H1 (cell line): ENCODE measurements around the gene E2F3. TPM values are rescaled to one million over a fixed set of nuclear protein-coding genes. Genes with fewer than 3 reads are reported as not detected.

Experiments
- CTCF ChIA-PET: fragments of 300-600 bp; sonication (Branson Sonifier 250); formaldehyde crosslinking; loops from one replicate; lab custom pipeline; 2021; ENCODE audit not compliant: partially characterized antibody; lab: Charles Lee
- POLR2A ChIA-PET: fragments of 300-600 bp; sonication (Branson Sonifier 250); formaldehyde crosslinking; loops from one replicate; lab custom pipeline; 2021; ENCODE audit warnings: inconsistent platforms; ENCODE audit not compliant: partially characterized antibody; lab: Charles Lee
- DNase-seq, 2 experiments: peaks; one replicate each; pipeline versions ENCODE4 v3.0.0 to v3.0.0-alpha.2; 2010 to 2022; ENCODE audit warnings: low spot score in 2 of 2, low read depth in 1 of 2, mixed read lengths in 1 of 2
- FAIRE-seq: peaks from 2 replicates; lab custom pipeline; 2011; peaks lifted over from hg19 to GRCh38; lab: Jason Lieb, UNC
- H2AFZ ChIP-seq: 2 replicates; pipeline ENCODE4 v1.8.1; 2012; ENCODE audit warnings: low read length, inconsistent platforms
- H2AK5ac ChIP-seq: 2 replicates; pipeline ENCODE4 v1.6.1; 2013; ENCODE audit warnings: low read depth, low read length
- H2BK120ac ChIP-seq: replicated peaks from 2 replicates; pipeline ENCODE3; 2013; ENCODE audit warnings: low read depth, low read length, inconsistent platforms
- H2BK12ac ChIP-seq: 2 replicates; pipeline ENCODE4 v1.6.1; 2013; ENCODE audit warnings: low read depth, low read length
- H2BK15ac ChIP-seq: 2 replicates; pipeline ENCODE4 v1.6.1; 2013; ENCODE audit warnings: low read length
- H2BK20ac ChIP-seq: 2 replicates; pipeline ENCODE4 v1.6.1; 2013; ENCODE audit warnings: low read length
- H2BK5ac ChIP-seq: 2 replicates; pipeline ENCODE4 v1.6.1; 2013; ENCODE audit warnings: low read depth, low read length
- H3K14ac ChIP-seq: 2 replicates; pipeline ENCODE4 v1.6.1; 2013; ENCODE audit warnings: inconsistent platforms; ENCODE audit not compliant: insufficient read length
- H3K18ac ChIP-seq: 2 replicates; pipeline ENCODE4 v1.6.1; 2013; ENCODE audit warnings: low read length; ENCODE audit errors: extremely low read depth
- H3K23ac ChIP-seq: 2 replicates; pipeline ENCODE4 v1.6.1; 2013; ENCODE audit warnings: inconsistent platforms; ENCODE audit not compliant: insufficient read length
- H3K23me2 ChIP-seq: 2 replicates; pipeline ENCODE4 v1.6.1; 2013; ENCODE audit warnings: low read depth, low read length
- H3K27ac ChIP-seq: 2 replicates; pipeline ENCODE4 v1.6.1; 2011; ENCODE audit warnings: low read depth, low read length, inconsistent platforms
- H3K27me3 ChIP-seq, 4 experiments: replicated peaks in 1 of 4; 1 replicate in 1 of 4; 2 replicates in 3 of 4; pipeline versions ENCODE4 v1.6.1 to v1.8.1; 2011 to 2013; ENCODE audit warnings: low read length in 3 of 4, mild to moderate bottlenecking in 3 of 4, inconsistent platforms in 2 of 4, mixed read lengths in 2 of 4, moderate library complexity in 1 of 4; ENCODE audit not compliant: control insufficient read depth in 3 of 4, insufficient read depth in 3 of 4; ENCODE audit errors: extremely low read depth in 1 of 4
- H3K36me3 ChIP-seq, 4 experiments: 2 replicates each; pipeline versions ENCODE4 v1.6.1 to v1.8.1; 2011 to 2013; ENCODE audit warnings: mild to moderate bottlenecking in 4 of 4, low read length in 3 of 4, moderate library complexity in 2 of 4, control low read depth in 1 of 4, inconsistent platforms in 1 of 4; ENCODE audit not compliant: insufficient read depth in 4 of 4, control insufficient read depth in 2 of 4
- H3K4ac ChIP-seq: replicated peaks from 2 replicates; pipeline ENCODE3; 2013; ENCODE audit warnings: low read length, low read depth, mixed read lengths, inconsistent platforms; ENCODE audit not compliant: insufficient read length
- H3K4me1 ChIP-seq, 4 experiments: replicated peaks in 1 of 4; 1 replicate in 1 of 4; 2 replicates in 3 of 4; pipeline versions ENCODE4 v1.6.1 to v1.8.1; 2011 to 2013; ENCODE audit warnings: low read length in 3 of 4, inconsistent platforms in 2 of 4, mixed read lengths in 1 of 4; ENCODE audit not compliant: insufficient read depth in 4 of 4, control insufficient read depth in 3 of 4
- H3K4me2 ChIP-seq, 2 experiments: 2 replicates each; pipeline versions ENCODE4 v1.6.1 to v1.8.1; 2011 to 2013; ENCODE audit warnings: low read depth in 2 of 2, low read length in 2 of 2, control low read depth in 1 of 2, inconsistent platforms in 1 of 2, mild to moderate bottlenecking in 1 of 2; ENCODE audit not compliant: insufficient read depth in 1 of 2
- H3K4me3 ChIP-seq, 4 experiments: fragments of 200-600, 300-600 bp in 1 of 4; sonication (generic), shearing (Covaris generic), sonication (Bioruptor Twin) in 1 of 4; 2 replicates each; pipeline versions ENCODE4 v1.5.1 to v1.8.1; 2011 to 2016; ENCODE audit warnings: low read length in 4 of 4, low read depth in 3 of 4, control low read depth in 2 of 4, inconsistent platforms in 2 of 4, mild to moderate bottlenecking in 2 of 4, mixed read lengths in 1 of 4, moderate library complexity in 1 of 4; ENCODE audit not compliant: insufficient read depth in 2 of 4; ENCODE audit errors: extremely low read depth in 1 of 4
- H3K56ac ChIP-seq: replicated peaks from 2 replicates; pipeline ENCODE3; 2013; ENCODE audit warnings: low read depth, mild to moderate bottlenecking, mixed read lengths, low read length, inconsistent platforms; ENCODE audit not compliant: insufficient read length
- H3K79me1 ChIP-seq: 2 replicates; pipeline ENCODE4 v1.6.1; 2013; ENCODE audit warnings: low read depth, low read length, control low read depth
- H3K79me2 ChIP-seq, 2 experiments: 2 replicates each; pipeline versions ENCODE4 v1.6.1 to v1.8.1; 2012 to 2013; ENCODE audit warnings: low read length in 2 of 2, mild to moderate bottlenecking in 2 of 2, inconsistent platforms in 1 of 2; ENCODE audit not compliant: insufficient read depth in 2 of 2, control insufficient read depth in 1 of 2
- H3K9ac ChIP-seq, 4 experiments: replicated peaks in 1 of 4; 1 replicate in 1 of 4; 2 replicates in 3 of 4; pipeline versions ENCODE4 v1.6.1 to v1.8.1; 2011 to 2013; ENCODE audit warnings: low read depth in 3 of 4, low read length in 3 of 4, control low read depth in 2 of 4, mild to moderate bottlenecking in 2 of 4, moderate library complexity in 2 of 4, inconsistent platforms in 1 of 4; ENCODE audit errors: extremely low read depth in 1 of 4
- H3K9me3 ChIP-seq, 2 experiments: 2 replicates each; pipeline versions ENCODE4 v1.6.1 to v1.8.1; 2012 to 2013; ENCODE audit warnings: mild to moderate bottlenecking in 2 of 2, moderate library complexity in 2 of 2, control low read depth in 1 of 2, inconsistent platforms in 1 of 2, low read depth in 1 of 2, low read length in 1 of 2, mixed read lengths in 1 of 2; ENCODE audit not compliant: insufficient read depth in 2 of 2
- H4K20me1 ChIP-seq, 2 experiments: replicated peaks in 1 of 2; 2 replicates each; pipeline versions ENCODE3 to v1.8.1; 2011 to 2013; ENCODE audit warnings: inconsistent platforms in 2 of 2, low read length in 2 of 2, mild to moderate bottlenecking in 1 of 2; ENCODE audit not compliant: insufficient read depth in 2 of 2, control insufficient read depth in 1 of 2
- H4K5ac ChIP-seq: 2 replicates; pipeline ENCODE4 v1.6.1; 2013; ENCODE audit warnings: low read length, low read depth, mixed read lengths, inconsistent platforms; ENCODE audit not compliant: insufficient read length
- H4K8ac ChIP-seq: 2 replicates; pipeline ENCODE4 v1.8.0; 2013; ENCODE audit warnings: mild to moderate bottlenecking, moderate library complexity, low read length, inconsistent platforms; ENCODE audit not compliant: insufficient read depth; ENCODE audit errors: extremely low read depth
- H4K91ac ChIP-seq: replicated peaks from 2 replicates; pipeline ENCODE3; 2013; ENCODE audit warnings: low read length, mixed read lengths, inconsistent platforms; ENCODE audit not compliant: insufficient read length
- EGR1 ChIP-seq: IDR thresholded peaks from 2 replicates; pipeline ENCODE4 v1.6.1; 2011; ENCODE audit warnings: low read depth, low read length, borderline replicate concordance
- EP300 ChIP-seq, 2 experiments: IDR thresholded peaks; 1 replicate in 1 of 2; 2 replicates in 1 of 2; pipeline ENCODE4 v1.6.1; 2011 to 2012; ENCODE audit warnings: low read depth in 2 of 2, low read length in 2 of 2, mild to moderate bottlenecking in 2 of 2, borderline replicate concordance in 1 of 2, inconsistent platforms in 1 of 2, moderate library complexity in 1 of 2
- JUND ChIP-seq: IDR thresholded peaks from 2 replicates; pipeline ENCODE4 v1.6.1; 2011; ENCODE audit warnings: mild to moderate bottlenecking, improper control_type of control experiment, low read length
- MAFK ChIP-seq: IDR thresholded peaks from 2 replicates; pipeline ENCODE4 v1.6.1; 2012; ENCODE audit warnings: low read depth, mild to moderate bottlenecking, improper control_type of control experiment, low read length
- POLR2A ChIP-seq, 2 experiments: IDR thresholded peaks; 1 replicate in 1 of 2; 2 replicates in 1 of 2; pipeline ENCODE4 v1.6.1; 2011; ENCODE audit warnings: low read depth in 2 of 2, low read length in 2 of 2, mild to moderate bottlenecking in 2 of 2; ENCODE audit errors: control extremely low read depth in 1 of 2
- RFX5 ChIP-seq: IDR thresholded peaks from 2 replicates; pipeline ENCODE4 v1.6.1; 2011; ENCODE audit warnings: low read depth, low read length, improper control_type of control experiment, borderline replicate concordance
- TCF12 ChIP-seq: IDR thresholded peaks from 2 replicates; pipeline ENCODE4 v1.6.1; 2011; ENCODE audit warnings: low read depth, mild to moderate bottlenecking, low read length
- ZNF274 ChIP-seq: IDR thresholded peaks from 2 replicates; pipeline ENCODE4 v1.7.0; 2012; ENCODE audit warnings: low read length, borderline replicate concordance; ENCODE audit errors: extremely low read depth
- WGBS, 2 experiments: shearing (Covaris generic) in 1 of 2; methylation state at CpG; one replicate each; pipeline versions ENCODE4 v1.1.6 to v1.1.7; 2013 to 2015; ENCODE audit warnings: low lambda C conversion rate in 2 of 2, mixed read lengths in 2 of 2, inconsistent platforms in 1 of 2, low coverage in 1 of 2, missing lambda C conversion rate in 1 of 2; ENCODE audit not compliant: insufficient replicate concordance in 2 of 2, insufficient coverage in 1 of 2, insufficient read length in 1 of 2; ENCODE audit errors: extremely low coverage in 1 of 2, missing lambda C conversion rate in 1 of 2; 5-methylcytosine and 5-hydroxymethylcytosine counted together
- polyA plus RNA-seq, 7 experiments: library from polyadenylated mRNA; depleted of rRNA in 3 of 7; stranded (reverse) in 5 of 7; unstranded in 2 of 7; fragments of >200 nt in 5 of 7; fragments of 200-250 nt in 2 of 7; gene quantifications; 1 replicate in 5 of 7; 2 replicates in 1 of 7; 4 replicates in 1 of 7; pipeline versions ENCODE4 v1.2.1 to v1.2.3, GENCODE V29; 2011 to 2013; ENCODE audit warnings: missing spikeins in 2 of 7, mixed read lengths in 2 of 7
- total RNA-seq: library from RNA; stranded (reverse); fragmentation: NEBNext Ultra II Directional; extraction: Animal tissue kit (Norgen Biotek cat#: 25700); gene quantifications from 2 replicates; pipeline ENCODE4 v1.2.1, GENCODE V29; 2021
- TF ChIP-seq, protein P1 (sequence below): IDR thresholded peaks from 2 replicates; pipeline ENCODE4 v1.6.1; 2012; ENCODE audit warnings: low read length, inconsistent platforms

The E2F3 gene
- total and polyA plus RNA-seq, 2 of the 8 experiments (the other 6 are each of a cell fraction or from before 2014, with no cell fraction given): 14.9 to 42.2 TPM

DNA sequence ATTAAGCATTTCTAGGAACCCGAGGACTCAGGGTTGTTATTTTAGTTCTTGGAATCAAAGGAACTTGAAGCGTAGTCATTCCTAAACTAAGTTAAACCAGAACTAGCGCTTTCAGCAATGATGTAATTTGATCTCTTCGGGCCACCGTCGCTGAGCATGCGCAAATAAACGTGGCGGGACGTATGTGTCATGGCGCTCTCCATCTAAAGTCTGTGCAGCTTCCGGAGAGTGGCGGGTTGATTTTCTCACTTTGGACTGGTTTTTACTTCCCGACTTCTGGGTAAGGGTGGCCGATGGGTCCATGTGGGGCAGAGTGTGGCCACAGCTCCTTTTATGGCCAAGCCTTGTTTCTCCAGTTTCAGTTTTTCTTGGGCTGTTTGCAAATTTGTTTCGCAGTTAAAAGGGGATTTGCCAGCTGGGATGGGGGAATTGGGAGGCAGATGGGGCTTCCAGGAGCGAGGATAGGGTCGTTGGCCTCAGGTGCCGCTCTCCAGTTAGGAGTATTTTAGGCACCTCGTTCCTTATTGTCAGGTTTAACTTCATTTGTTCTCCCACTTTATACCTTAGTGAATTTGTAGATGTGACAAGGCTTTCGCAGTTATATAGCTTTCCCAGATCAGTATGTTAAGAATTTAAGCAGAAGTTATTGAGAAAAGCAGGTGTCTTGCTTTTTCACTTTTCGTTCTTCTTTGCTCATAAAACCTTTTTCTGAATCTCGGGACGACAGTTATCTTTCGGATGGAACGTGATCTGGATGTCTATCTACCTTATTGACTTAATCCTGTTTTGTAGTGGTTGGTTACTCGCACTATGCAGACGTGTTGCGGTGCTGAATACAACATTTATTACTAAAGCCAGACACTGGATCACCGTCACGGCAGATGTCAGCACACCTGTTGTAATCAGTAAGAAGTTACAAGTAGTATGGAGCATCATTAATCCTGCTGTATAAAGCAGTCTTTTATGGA, 132.9 kb downstream of the E2F3 start, which contains the start of gene CDKAL1:
Gene CDKAL1, plus strand, starts transcription at position 163 of the 968 bp plus-strand sequence. CDS start 11,894 bp downstream, outside the sequence.
- Histone ChIP-seq H3K4me3 (peak within 1 kb of the TSS; percentile 75 to 96 (median 90)), H3K36me3 (no peaks in the 10 kb centered on the region), H4K20me1 (peaks cover 0 to 4% of the 10 kb centered on the region in 2 experiments), H2AK5ac (no peak within 1 kb of the TSS), H2BK5ac (peak within 1 kb of the TSS; percentile 88), H2BK15ac (no peak within 1 kb of the TSS), H3K23me2 (peaks cover 4% of the 10 kb centered on the region), H3K79me1 (peaks cover 3% of the 10 kb centered on the region; the same call in 1 of the 2 replicates), H3K56ac (peak within 1 kb of the TSS; percentile 50), H3K27ac (peak within 1 kb of the TSS; percentile 84), H3K9me3 (no peaks in the 10 kb centered on the region), H2AFZ (peak within 1 kb of the TSS; percentile 98), H3K4me2 (peak within 1 kb of the TSS; percentile 76 to 94), H3K9ac (peak within 1 kb of the TSS; percentile 93 to 99 (median 94)), H3K79me2 (peaks cover 0 to 33% of the 10 kb centered on the region in 2 experiments; a peak in 2 of 4 replicates), H2BK120ac (no peak within 1 kb of the TSS), H3K14ac (no peak within 1 kb of the TSS), H3K27me3 (no peaks in the 10 kb centered on the region), H2BK12ac (peak within 1 kb of the TSS; percentile 72; the same call in 1 of the 2 replicates), H4K8ac (peak within 1 kb of the TSS; percentile 99; the same call in 1 of the 2 replicates), H3K4me1 (peaks cover 0 to 3% (median 0%) of the 10 kb centered on the region in 4 experiments; a peak in 1 of 7 replicates), H3K23ac (no peak within 1 kb of the TSS), H3K18ac (peak within 1 kb of the TSS; percentile 97; the same call in 1 of the 2 replicates), H2BK20ac (no peak within 1 kb of the TSS), H3K4ac (no peak within 1 kb of the TSS), H4K5ac (peak within 1 kb of the TSS; percentile 89), H4K91ac (no peak within 1 kb of the TSS)
- WGBS, 2 experiments: 7% methylated on average over 31 of the region's 31 CpGs; no CpG with 5 or more reads in 1 of the 2 experiments
- POLR2A ChIA-PET: interaction anchor here (0.8 to 1.2 kb wide), 5 partner anchors 11 to 991 kb away, joined by 3 to 4 read pairs (median 3); no protein-coding TSS in a partner anchor
- peak; percentile 90 for FAIRE-seq
- CTCF ChIA-PET: interaction anchor here (0.5 to 0.6 kb wide), 3 partner anchors 22 to 921 kb away, joined by 3 read pairs; no protein-coding TSS in a partner anchor
- peak; percentile 50 to 88 for DNase-seq
- TF ChIP-seq POLR2A (IDR thresholded peaks at IDR 0.05; ENCODE audit: control extremely low read depth in 1 of 2, low read depth in 2 of 2, low read length in 2 of 2): peak; percentile 75 to 96
- no peak for TF ChIP-seq EP300 (IDR thresholded peaks at IDR 0.05; ENCODE audit: borderline replicate concordance in 1 of 2, low read depth in 2 of 2, low read length in 2 of 2)
- TF ChIP-seq TCF12: no peak
- TF ChIP-seq MAFK: no peak
- TF ChIP-seq ZNF274: no peak
- TF ChIP-seq JUND: 0 out of 2 replicates have a peak, but pooled peaks have one; percentile 25
- TF ChIP-seq RFX5: no peak
- TF ChIP-seq EGR1: no peak
- TF ChIP-seq, protein P1, sequence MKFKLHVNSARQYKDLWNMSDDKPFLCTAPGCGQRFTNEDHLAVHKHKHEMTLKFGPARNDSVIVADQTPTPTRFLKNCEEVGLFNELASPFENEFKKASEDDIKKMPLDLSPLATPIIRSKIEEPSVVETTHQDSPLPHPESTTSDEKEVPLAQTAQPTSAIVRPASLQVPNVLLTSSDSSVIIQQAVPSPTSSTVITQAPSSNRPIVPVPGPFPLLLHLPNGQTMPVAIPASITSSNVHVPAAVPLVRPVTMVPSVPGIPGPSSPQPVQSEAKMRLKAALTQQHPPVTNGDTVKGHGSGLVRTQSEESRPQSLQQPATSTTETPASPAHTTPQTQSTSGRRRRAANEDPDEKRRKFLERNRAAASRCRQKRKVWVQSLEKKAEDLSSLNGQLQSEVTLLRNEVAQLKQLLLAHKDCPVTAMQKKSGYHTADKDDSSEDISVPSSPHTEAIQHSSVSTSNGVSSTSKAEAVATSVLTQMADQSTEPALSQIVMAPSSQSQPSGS: peak; percentile 70; the same call in 1 of the 2 replicates
